Endothelial cell of umbilical vein (primary cell): ENCODE data around the gene CCSER1. TPM values are rescaled to one million over a fixed set of nuclear protein-coding genes. Genes with fewer than 3 reads are reported as not detected.

Experiments
- BruUV-seq: library from RNA; stranded (reverse); fragments of 400-500 nt; replicated peaks from 2 replicates; lab custom pipeline; 2021; lab: Mats Ljungman, UMichigan
- CTCF ChIA-PET: fragments of 300-600, 350-600 bp; sonication (Branson Sonifier 250); formaldehyde crosslinking; loops from one replicate; lab custom pipeline; 2021; ENCODE audit warnings: antibody characterized with exemption, inconsistent platforms; lab: Charles Lee
- POLR2A ChIA-PET: fragments of 300-600, 350-600 bp; sonication (Branson Sonifier 250); formaldehyde crosslinking; loops from one replicate; lab custom pipeline; 2021; ENCODE audit warnings: antibody characterized with exemption, inconsistent platforms; lab: Charles Lee
- DNase-seq: peaks from one replicate; pipeline ENCODE4 v3.0.0-alpha.2; 2011; ENCODE audit warnings: low read depth, low spot score
- FAIRE-seq: peaks from 2 replicates; lab custom pipeline; 2011; peaks lifted over from hg19 to GRCh38; lab: Jason Lieb, UNC
- H2AFZ ChIP-seq: 2 replicates; pipeline ENCODE4 v1.6.0; 2012; ENCODE audit warnings: low read depth, low read length, control low read depth, inconsistent platforms
- H3K27ac ChIP-seq: 2 replicates; pipeline ENCODE4 v1.5.1; 2011; ENCODE audit warnings: low read depth, mild to moderate bottlenecking, control low read depth, low read length, moderate library complexity; ENCODE audit not compliant: insufficient read depth
- H3K27me3 ChIP-seq, 2 experiments: 2 replicates each; pipeline versions ENCODE4 v1.6.0 to v1.6.1; 2011; ENCODE audit warnings: low read length in 2 of 2, mixed read lengths in 1 of 2; ENCODE audit not compliant: control insufficient read depth in 2 of 2, insufficient read depth in 2 of 2
- H3K36me3 ChIP-seq, 2 experiments: 2 replicates in 1 of 2; 3 replicates in 1 of 2; pipeline ENCODE4 v1.5.1; 2011; ENCODE audit warnings: low read length in 2 of 2, mild to moderate bottlenecking in 1 of 2, moderate library complexity in 1 of 2; ENCODE audit not compliant: control insufficient read depth in 2 of 2, insufficient read depth in 2 of 2; ENCODE audit errors: extremely low read depth in 1 of 2
- H3K4me1 ChIP-seq: 3 replicates; pipeline ENCODE4 v1.5.1; 2011; ENCODE audit warnings: mild to moderate bottlenecking, low read length; ENCODE audit not compliant: control insufficient read depth, insufficient read depth; ENCODE audit errors: extremely low read depth
- H3K4me2 ChIP-seq: 2 replicates; pipeline ENCODE4 v1.6.1; 2011; ENCODE audit warnings: low read length, control low read depth, mixed read lengths; ENCODE audit not compliant: insufficient read depth
- H3K4me3 ChIP-seq, 3 experiments: fragments of 200-600 bp in 1 of 3; sonication (generic), shearing (Covaris generic) in 1 of 3; replicated peaks in 1 of 3; 2 replicates each; pipeline ENCODE4 v1.5.1; 2011 to 2016; ENCODE audit warnings: control low read depth in 3 of 3, low read length in 3 of 3, mild to moderate bottlenecking in 2 of 3, inconsistent platforms in 1 of 3, low read depth in 1 of 3, moderate library complexity in 1 of 3; ENCODE audit not compliant: insufficient read depth in 1 of 3
- H3K79me2 ChIP-seq: 2 replicates; pipeline ENCODE4 v1.6.0; 2012; ENCODE audit warnings: low read length, inconsistent platforms; ENCODE audit not compliant: control insufficient read depth, insufficient read depth
- H3K9ac ChIP-seq: replicated peaks from 2 replicates; pipeline ENCODE3; 2011; ENCODE audit warnings: low read length, control low read depth; ENCODE audit not compliant: insufficient read depth; ENCODE audit errors: extremely low read depth
- H3K9me1 ChIP-seq: replicated peaks from 3 replicates; pipeline ENCODE4 v1.6.0; 2011; ENCODE audit warnings: mild to moderate bottlenecking, low read length; ENCODE audit not compliant: control insufficient read depth, insufficient read depth; ENCODE audit errors: extremely low read depth
- H3K9me3 ChIP-seq: replicated peaks from 2 replicates; pipeline ENCODE4 v1.5.1; 2012; ENCODE audit warnings: low read length, inconsistent platforms; ENCODE audit not compliant: control insufficient read depth, insufficient read depth
- H4K20me1 ChIP-seq: replicated peaks from 2 replicates; pipeline ENCODE3; 2011; ENCODE audit warnings: mild to moderate bottlenecking, low read length; ENCODE audit not compliant: control insufficient read depth, insufficient read depth; ENCODE audit errors: extremely low read depth
- EZH2 ChIP-seq: IDR thresholded peaks from 2 replicates; pipeline ENCODE4 v1.6.1; 2012; ENCODE audit warnings: borderline replicate concordance, low read depth, mild to moderate bottlenecking, moderate library complexity, low read length, inconsistent platforms; ENCODE audit not compliant: severe bottlenecking
- FOS ChIP-seq: IDR thresholded peaks from 2 replicates; pipeline ENCODE4 v1.6.1; 2011; ENCODE audit warnings: mild to moderate bottlenecking, low read length, moderate library complexity, borderline replicate concordance; ENCODE audit not compliant: insufficient read depth
- GATA2 ChIP-seq: IDR thresholded peaks from 2 replicates; pipeline ENCODE4 v1.7.0; 2011; ENCODE audit warnings: low read depth, mild to moderate bottlenecking, moderate library complexity, mixed read lengths, low read length; ENCODE audit not compliant: insufficient read length, insufficient read depth
- JUN ChIP-seq: IDR thresholded peaks from 2 replicates; pipeline ENCODE4 v1.6.1; 2011; ENCODE audit warnings: borderline replicate concordance, low read depth; ENCODE audit not compliant: insufficient read length, insufficient read depth
- MAX ChIP-seq: IDR thresholded peaks from 2 replicates; pipeline ENCODE4 v1.6.1; 2011; ENCODE audit not compliant: insufficient read depth, insufficient read length
- MYC ChIP-seq: IDR thresholded peaks from one replicate; pipeline ENCODE4 v1.6.1; 2011; ENCODE audit warnings: mild to moderate bottlenecking, low read depth, low read length
- POLR2A ChIP-seq: IDR thresholded peaks from 2 replicates; pipeline ENCODE4 v1.6.1; 2012; ENCODE audit warnings: low read depth, mild to moderate bottlenecking, control low read depth, low read length
- POLR2AphosphoS5 ChIP-seq: IDR thresholded peaks from 2 replicates; pipeline ENCODE4 v1.6.1; 2012; ENCODE audit warnings: low read depth, mild to moderate bottlenecking, control low read depth, low read length, moderate library complexity; ENCODE audit not compliant: insufficient read depth
- dilution Hi-C: fragments of 300-500 bp; cut with MboI; formaldehyde crosslinking; loops from one replicate; pipeline ENCODE4 v1.15.0; 2019; ENCODE audit warnings: low sequenced_read_pairs; ENCODE audit not compliant: extremely low pct_ligation_motif_present
- intact Hi-C: fragments of 100-400 bp; cut with micrococcal nuclease; formaldehyde crosslinking; loops from one replicate; pipeline ENCODE4 v1.10.0; 2022
- polyA plus RNA-seq, 4 experiments: library from polyadenylated mRNA; depleted of rRNA in 3 of 4; stranded (reverse) in 3 of 4; unstranded in 1 of 4; fragments of >200 nt; gene quantifications; 2 replicates each; pipeline versions ENCODE4 v1.2.1 to v1.2.3, GENCODE V29; 2011 to 2012; ENCODE audit warnings: missing spikeins in 1 of 4
- total RNA-seq: library from RNA; stranded (reverse); gene quantifications from 2 replicates; pipeline ENCODE4 v1.2.3, GENCODE V29; 2021
- TF ChIP-seq, protein P1 (sequence below), 2 donors: IDR thresholded peaks; 1 replicate in 1 of 2; 2 replicates in 1 of 2; pipeline ENCODE4 v1.5.1; 2011; ENCODE audit warnings: low read length in 2 of 2, mild to moderate bottlenecking in 2 of 2, moderate library complexity in 2 of 2, control low read depth in 1 of 2, inconsistent platforms in 1 of 2, low read depth in 1 of 2; ENCODE audit not compliant: insufficient read depth in 1 of 2; ENCODE audit errors: extremely low read depth in 1 of 2

The CCSER1 gene
- total and polyA plus RNA-seq, 2 donors (not counting 3 experiments of a cell fraction or from before 2014, with no cell fraction given): 0.11 to 1.8 TPM

DNA sequence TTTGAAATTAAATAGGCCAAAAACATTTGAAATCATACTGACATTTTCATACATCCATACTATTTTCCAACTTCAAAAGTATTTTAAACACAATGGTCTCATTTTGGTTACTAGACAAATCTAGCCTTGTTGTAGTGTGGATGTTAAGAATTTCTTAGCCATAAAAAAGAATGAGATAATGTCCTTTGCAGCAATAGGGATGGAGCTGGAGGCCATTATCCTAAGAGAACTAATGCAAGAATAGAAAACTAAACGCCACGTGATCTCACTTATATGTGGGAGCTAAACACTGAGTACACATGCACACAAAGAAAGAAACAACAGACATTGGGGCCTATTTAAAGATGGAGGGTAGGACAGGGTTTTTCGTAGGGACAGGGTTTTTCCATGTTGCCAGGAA, 153.8 kb downstream of the CCSER1 start:
- Histone ChIP-seq H3K36me3 (no peaks in the 10 kb centered on the region), H3K4me3 (no peak overlapping the region), H3K4me2 (no peak overlapping the region), H3K79me2 (no peaks in the 10 kb centered on the region), H3K9ac (no peak overlapping the region), H3K27me3 (no peaks in the 10 kb centered on the region), H2AFZ (no peak overlapping the region), H4K20me1 (no peaks in the 10 kb centered on the region), H3K9me1 (no peaks in the 10 kb centered on the region), H3K27ac (no peak overlapping the region), H3K9me3 (no peaks in the 10 kb centered on the region), H3K4me1 (no peaks in the 10 kb centered on the region)
- TF ChIP-seq POLR2AphosphoS5: no peak
- TF ChIP-seq MYC: no peak
- no peak for TF ChIP-seq FOS
- TF ChIP-seq GATA2: no peak
- TF ChIP-seq, protein P1, sequence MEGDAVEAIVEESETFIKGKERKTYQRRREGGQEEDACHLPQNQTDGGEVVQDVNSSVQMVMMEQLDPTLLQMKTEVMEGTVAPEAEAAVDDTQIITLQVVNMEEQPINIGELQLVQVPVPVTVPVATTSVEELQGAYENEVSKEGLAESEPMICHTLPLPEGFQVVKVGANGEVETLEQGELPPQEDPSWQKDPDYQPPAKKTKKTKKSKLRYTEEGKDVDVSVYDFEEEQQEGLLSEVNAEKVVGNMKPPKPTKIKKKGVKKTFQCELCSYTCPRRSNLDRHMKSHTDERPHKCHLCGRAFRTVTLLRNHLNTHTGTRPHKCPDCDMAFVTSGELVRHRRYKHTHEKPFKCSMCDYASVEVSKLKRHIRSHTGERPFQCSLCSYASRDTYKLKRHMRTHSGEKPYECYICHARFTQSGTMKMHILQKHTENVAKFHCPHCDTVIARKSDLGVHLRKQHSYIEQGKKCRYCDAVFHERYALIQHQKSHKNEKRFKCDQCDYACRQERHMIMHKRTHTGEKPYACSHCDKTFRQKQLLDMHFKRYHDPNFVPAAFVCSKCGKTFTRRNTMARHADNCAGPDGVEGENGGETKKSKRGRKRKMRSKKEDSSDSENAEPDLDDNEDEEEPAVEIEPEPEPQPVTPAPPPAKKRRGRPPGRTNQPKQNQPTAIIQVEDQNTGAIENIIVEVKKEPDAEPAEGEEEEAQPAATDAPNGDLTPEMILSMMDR (IDR thresholded peaks at IDR 0.05; ENCODE audit: extremely low read depth in 1 of 2, insufficient read depth in 1 of 2, low read depth in 1 of 2, low read length in 2 of 2): no peak
- no peak for TF ChIP-seq JUN
- TF ChIP-seq MAX: no peak
- TF ChIP-seq EZH2: no peak
- no peak for TF ChIP-seq POLR2A
- CTCF ChIA-PET: interaction anchor here (0.9 kb wide), 1 partner anchor 13 kb away, joined by 4 read pairs; no protein-coding TSS in a partner anchor
- dilution Hi-C loops (no loop called here), intact Hi-C loops (no loop called here)
- DNase-seq (no peak), FAIRE-seq (no peak)
- no TSS peak for BruUV-seq
- POLR2A ChIA-PET: no interaction called here
